Measurements from ENCODE around the gene RAB3A. TPM values are rescaled to one million over a fixed set of nuclear protein-coding genes. Genes with fewer than 3 reads are reported as not detected.

RAB3A gene
- total RNA-seq, 4 donors from 2014 or later = 0.30 to 0.76 (median 0.44) TPM; not detected in 1

GRCh38 chr19:18192673-18193387 is 11.0 kb downstream of the RAB3A start, which contains the start of gene MPV17L2:
Gene MPV17L2, plus strand, starts transcription at chr19:18193218. Its CDS starts 64 bp downstream, at chr19:18193282.
- WGBS, 2 donors = 0 to 1% methylated on average over 9 to 18 of the region's 74 CpGs
- Histone ChIP-seq H3K36me3 (peaks cover 0 to 20% (median 3%) of the 10 kb centered on the region in 3 donors), H3K4me3 (peak within 1 kb of the TSS; percentile 48 to 89 (median 77)), H3K4me1 (peaks cover 24 to 34% (median 24%) of the 10 kb centered on the region in 3 donors), H3K27me3 (no peaks in the 10 kb centered on the region), H3K27ac (peak within 1 kb of the TSS; percentile 82 to 98 (median 96)), H3K9me3 (no peaks in the 10 kb centered on the region)
- peak; percentile 100 for DNase-seq
- intact Hi-C loops (cut with DNase I) = no loop called here
- peak in 1 of 6 experiments; percentile 8 for TF ChIP-seq CTCF (IDR thresholded peaks at IDR 0.05)
- peak in 3 of 4 donors; percentile 36 to 89 (median 78) for TF ChIP-seq POLR2A (IDR thresholded peaks at IDR 0.05)

- Histone ChIP-seq H3K9me3 (no peaks in the 10 kb centered on the region), H3K4me1 (peaks cover 24 to 34% (median 24%) of the 10 kb centered on the region in 3 donors), H3K27ac (peak overlapping the region; percentile 82 to 98 (median 96)), H3K27me3 (no peaks in the 10 kb centered on the region), H3K4me3 (peak overlapping the region; percentile 31 to 77 (median 57)), H3K36me3 (peaks cover 0 to 10% (median 3%) of the 10 kb centered on the region in 3 donors)
- intact Hi-C loops (cut with DNase I) = no loop called here
- WGBS, 2 donors = 49 to 63% methylated on average over 3 to 4 of the region's 5 CpGs
- no peak for DNase-seq
- TF ChIP-seq CTCF (IDR thresholded peaks at IDR 0.05) (no peak), POLR2A (IDR thresholded peaks at IDR 0.05) (no peak)
These were observed 12.2 kb downstream of the RAB3A start for GRCh38 chr19:18191640-18192062.

GRCh38 chr19:18190278-18190677 is 13.6 kb downstream of the RAB3A start:
- Histone ChIP-seq H3K27me3 (no peaks in the 10 kb centered on the region), H3K36me3 (no peaks in the 10 kb centered on the region), H3K9me3 (no peaks in the 10 kb centered on the region), H3K4me1 (peaks cover 24 to 32% (median 24%) of the 10 kb centered on the region in 3 donors), H3K4me3 (no peak overlapping the region), H3K27ac (no peak overlapping the region)
- intact Hi-C loops (cut with DNase I) = no loop called here
- DNase-seq = no peak
- TF ChIP-seq CTCF (IDR thresholded peaks at IDR 0.05) (no peak), POLR2A (IDR thresholded peaks at IDR 0.05) (no peak)
- 68 to 74% methylated on average over 4 of the region's 4 CpGs for WGBS, 2 donors

GRCh38 chr19:18185538-18185937 is 18.3 kb downstream of the RAB3A start:
- Histone ChIP-seq H3K27ac (no peak overlapping the region), H3K27me3 (no peaks in the 10 kb centered on the region), H3K9me3 (no peaks in the 10 kb centered on the region), H3K4me1 (no peaks in the 10 kb centered on the region), H3K36me3 (no peaks in the 10 kb centered on the region), H3K4me3 (no peak overlapping the region)
- intact Hi-C loops (cut with DNase I) = no loop called here
- DNase-seq = no peak
- WGBS, 2 donors = 67 to 77% methylated on average over 5 to 6 of the region's 6 CpGs
- TF ChIP-seq POLR2A (IDR thresholded peaks at IDR 0.05) (no peak), CTCF (IDR thresholded peaks at IDR 0.05) (no peak)

- Histone ChIP-seq H3K27me3 (no peaks in the 10 kb centered on the region), H3K4me3 (no peak overlapping the region), H3K27ac (no peak overlapping the region), H3K9me3 (no peaks in the 10 kb centered on the region), H3K4me1 (no peaks in the 10 kb centered on the region), H3K36me3 (no peaks in the 10 kb centered on the region)
- DNase-seq = no peak
- TF ChIP-seq CTCF (IDR thresholded peaks at IDR 0.05) (no peak), POLR2A (IDR thresholded peaks at IDR 0.05) (no peak)
- intact Hi-C loops (cut with DNase I) = no loop called here
These were observed 20.3 kb downstream of the RAB3A start for GRCh38 chr19:18183529-18183928.

All from esophagus squamous epithelium (tissue), 5 donors.